Fibroblast of upper back skin (primary cell): ENCODE data around the gene IFITM2.
"Not testable (repeated sequence)": the region's sequence is repeated elsewhere in the genome, so short reads cannot be mapped to it uniquely, and the experiment has no call there.

Experiments used
- DNase-seq: peaks from one replicate; pipeline ENCODE4 v3.0.0-alpha.2; 2013

Gene IFITM2

DNA sequence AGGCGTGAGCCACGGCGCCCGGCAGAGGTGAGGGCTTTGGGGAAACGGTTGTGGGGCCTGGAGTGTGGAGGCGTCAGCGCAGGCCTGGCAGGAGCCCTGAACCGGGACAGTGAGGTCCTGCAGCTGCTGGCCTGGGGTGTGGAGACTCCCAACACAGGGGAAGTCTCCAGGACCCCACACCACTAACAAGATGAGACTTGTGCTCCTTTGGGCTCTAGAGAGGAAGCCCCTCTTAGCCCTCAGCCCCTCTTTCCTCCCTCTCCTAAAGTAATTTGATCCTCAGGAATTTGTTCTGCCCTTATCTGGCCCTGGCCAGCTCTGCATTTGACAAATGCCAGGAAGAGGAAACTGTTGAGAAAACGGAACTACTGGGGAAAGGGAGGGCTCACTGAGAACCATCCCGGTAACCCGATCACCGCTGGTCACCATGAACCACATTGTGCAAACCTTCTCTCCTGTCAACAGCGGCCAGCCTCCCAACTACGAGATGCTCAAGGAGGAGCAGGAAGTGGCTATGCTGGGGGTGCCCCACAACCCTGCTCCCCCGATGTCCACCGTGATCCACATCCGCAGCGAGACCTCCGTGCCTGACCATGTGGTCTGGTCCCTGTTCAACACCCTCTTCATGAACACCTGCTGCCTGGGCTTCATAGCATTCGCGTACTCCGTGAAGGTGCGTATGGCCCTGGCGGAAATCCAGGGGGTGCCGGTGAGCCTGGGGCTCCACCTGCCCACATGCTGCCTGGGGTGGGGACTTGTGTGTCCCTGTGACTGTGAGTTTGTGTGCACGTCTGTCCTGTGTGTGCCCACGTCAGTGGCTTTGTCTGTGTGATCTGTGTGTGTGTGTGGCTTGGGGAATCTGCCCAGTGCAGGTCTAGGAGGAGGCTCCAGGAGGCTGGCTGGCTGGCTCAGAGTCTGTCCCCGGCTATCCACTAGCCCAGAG is at the start of gene IFITM2:
TSS of gene IFITM2 (plus strand) at position 51 of the 943 bp plus-strand sequence. CDS start at position 428, 377 bp downstream.
- DNase-seq: peak; percentile 91

DNA sequence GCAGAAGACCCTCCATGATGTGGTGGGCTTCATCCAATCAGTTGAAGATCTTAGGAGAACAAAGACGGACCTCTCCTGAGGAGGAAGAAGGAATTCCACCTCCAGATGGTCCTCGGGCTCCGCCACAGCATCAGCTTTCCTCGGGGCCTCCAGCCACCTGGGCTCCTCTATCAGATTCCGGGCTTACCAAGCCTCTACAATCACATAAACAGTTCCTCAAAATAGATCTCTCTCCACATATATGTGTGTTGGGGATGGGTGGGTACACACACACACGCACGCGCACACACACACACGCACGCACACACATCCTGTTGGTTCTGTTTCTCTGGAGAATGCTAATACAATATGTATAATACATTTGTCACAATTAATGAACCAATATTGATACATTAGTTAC is 48.2 kb upstream of the IFITM2 start:
- DNase-seq: no peak

- no peak for DNase-seq
Observed at GRCh38 chr11:261624-262023, 46.0 kb upstream of the IFITM2 start.

- DNase-seq: no peak
Observed at GRCh38 chr11:266676-267439, 40.8 kb upstream of the IFITM2 start.

DNA sequence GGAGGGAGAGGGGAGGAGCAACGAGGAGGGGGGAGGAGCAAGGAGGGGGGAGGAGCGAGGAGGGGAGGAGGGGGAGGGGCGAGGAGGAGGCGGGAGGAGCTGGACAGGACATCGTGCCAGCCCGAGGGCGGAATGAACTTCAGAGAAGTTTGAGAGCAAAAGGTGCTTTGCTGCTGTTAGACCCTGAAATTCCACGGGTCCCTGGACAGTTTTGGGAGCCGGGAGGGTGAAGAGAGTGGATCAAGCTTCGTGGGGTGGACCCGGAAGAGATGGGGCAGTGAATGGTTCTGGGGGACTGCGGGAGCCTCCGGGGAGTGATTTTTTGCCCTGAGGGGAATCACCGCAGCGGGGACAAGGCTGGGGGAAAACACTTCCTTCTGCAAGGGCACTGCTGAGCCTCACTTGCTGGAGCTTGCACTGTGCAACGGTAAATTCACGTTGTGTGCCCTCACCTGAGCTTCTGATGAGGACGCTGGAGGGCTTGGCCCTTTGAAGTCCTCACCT is 40.1 kb upstream of the IFITM2 start:
- DNase-seq: no peak

DNA sequence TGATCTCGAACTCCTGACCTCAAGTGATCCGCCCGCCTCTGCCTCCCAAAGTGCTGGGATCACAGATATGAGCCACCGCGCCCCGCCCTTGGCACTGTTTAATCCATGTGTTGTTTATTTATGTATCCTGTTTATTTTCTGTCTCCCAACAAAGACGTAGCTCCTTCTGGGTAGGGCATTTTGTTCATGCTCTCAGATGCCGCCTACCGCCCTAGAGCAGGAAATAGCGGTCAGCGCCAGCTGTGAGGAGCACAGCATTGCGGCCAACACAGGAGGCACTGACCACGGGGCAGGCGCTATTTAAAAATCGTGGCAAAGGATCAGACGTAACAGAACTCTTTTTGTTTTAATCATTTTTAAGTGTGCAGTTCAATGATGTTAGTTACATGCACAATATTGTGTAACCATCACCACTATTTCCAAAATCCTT is 38.9 kb upstream of the IFITM2 start:
- not testable (repeated sequence) for DNase-seq

- DNase-seq: no peak
Observed at GRCh38 chr11:269146-269890, 38.3 kb upstream of the IFITM2 start.

GRCh38 chr11:270451-271318 is 36.9 kb upstream of the IFITM2 start:
- no peak for DNase-seq

GRCh38 chr11:271319-271715 is 36.3 kb upstream of the IFITM2 start:
- DNase-seq: no peak

- no peak for DNase-seq
Observed at GRCh38 chr11:272195-272930, 35.3 kb upstream of the IFITM2 start.

GRCh38 chr11:272931-273198 is 34.8 kb upstream of the IFITM2 start:
- DNase-seq: no peak

- DNase-seq: no peak
Observed at GRCh38 chr11:276219-276618, 31.4 kb upstream of the IFITM2 start.

- no peak for DNase-seq
Observed at GRCh38 chr11:278001-278951, 29.3 kb upstream of the IFITM2 start, which contains the start of gene NLRP6. TSS of gene NLRP6 (plus strand) at chr11:278407. CDS start at chr11:278570, 163 bp downstream.

GRCh38 chr11:279040-279965 is 28.3 kb upstream of the IFITM2 start:
- DNase-seq: no peak

- no peak for DNase-seq
Observed at GRCh38 chr11:279966-280705, 27.5 kb upstream of the IFITM2 start.

GRCh38 chr11:280706-281485 is 26.7 kb upstream of the IFITM2 start:
- DNase-seq: no peak

DNA sequence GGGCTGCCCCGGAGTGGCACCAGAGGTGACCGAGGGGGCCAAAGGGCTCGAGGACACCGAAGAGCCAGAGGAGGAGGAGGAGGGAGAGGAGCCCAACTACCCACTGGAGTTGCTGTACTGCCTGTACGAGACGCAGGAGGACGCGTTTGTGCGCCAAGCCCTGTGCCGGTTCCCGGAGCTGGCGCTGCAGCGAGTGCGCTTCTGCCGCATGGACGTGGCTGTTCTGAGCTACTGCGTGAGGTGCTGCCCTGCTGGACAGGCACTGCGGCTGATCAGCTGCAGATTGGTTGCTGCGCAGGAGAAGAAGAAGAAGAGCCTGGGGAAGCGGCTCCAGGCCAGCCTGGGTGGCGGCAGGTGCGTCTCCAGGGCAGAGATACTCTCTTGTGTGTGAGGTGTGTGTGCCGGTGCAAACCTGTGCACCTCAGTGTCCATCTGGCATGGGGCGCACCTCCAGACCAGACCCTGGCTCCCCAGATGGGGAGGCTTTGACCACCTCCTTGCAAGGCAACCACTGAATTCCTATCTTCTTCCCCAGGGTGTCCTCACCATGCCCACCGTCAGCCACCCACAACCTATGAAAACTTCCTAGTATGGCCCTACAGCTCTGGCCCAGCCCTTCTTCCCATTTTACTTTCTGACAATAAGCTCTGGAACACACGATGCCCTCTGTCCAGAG is 26.0 kb upstream of the IFITM2 start:
- DNase-seq: no peak
